ENCODE results near the gene SAMSN1.

DNA sequence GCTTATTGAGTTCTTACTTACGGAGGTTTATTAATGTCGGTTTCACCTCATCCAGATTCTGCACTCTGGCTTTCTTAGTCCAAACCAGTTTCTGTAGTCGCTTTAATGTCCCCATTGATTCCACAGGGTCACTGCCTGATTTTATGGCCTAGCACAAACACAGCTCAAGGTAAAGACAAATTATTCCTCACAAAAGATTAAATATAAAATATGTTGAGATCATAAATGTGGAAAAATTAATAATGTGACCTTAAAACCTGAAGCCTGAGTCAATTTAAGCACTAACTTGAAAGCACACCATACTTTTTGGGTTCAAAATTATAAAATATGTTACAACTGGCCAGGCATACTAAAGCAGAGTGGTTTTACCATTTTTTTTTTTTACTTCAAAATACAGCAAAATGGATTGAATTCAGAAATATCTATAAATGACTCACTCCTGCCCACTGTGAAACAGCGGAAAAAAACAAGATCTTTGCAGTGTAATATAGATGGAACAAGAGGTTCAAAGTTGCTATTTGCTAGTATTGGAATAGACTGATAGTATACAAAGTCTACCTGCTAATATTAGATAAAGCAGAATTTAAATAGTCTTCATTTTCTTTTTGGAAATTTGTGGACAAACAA is 37.6 kb upstream of the SAMSN1 start:
- no peak for TF ChIP-seq POLR2A (IDR thresholded peaks at IDR 0.05)
- TF ChIP-seq, protein P1, sequence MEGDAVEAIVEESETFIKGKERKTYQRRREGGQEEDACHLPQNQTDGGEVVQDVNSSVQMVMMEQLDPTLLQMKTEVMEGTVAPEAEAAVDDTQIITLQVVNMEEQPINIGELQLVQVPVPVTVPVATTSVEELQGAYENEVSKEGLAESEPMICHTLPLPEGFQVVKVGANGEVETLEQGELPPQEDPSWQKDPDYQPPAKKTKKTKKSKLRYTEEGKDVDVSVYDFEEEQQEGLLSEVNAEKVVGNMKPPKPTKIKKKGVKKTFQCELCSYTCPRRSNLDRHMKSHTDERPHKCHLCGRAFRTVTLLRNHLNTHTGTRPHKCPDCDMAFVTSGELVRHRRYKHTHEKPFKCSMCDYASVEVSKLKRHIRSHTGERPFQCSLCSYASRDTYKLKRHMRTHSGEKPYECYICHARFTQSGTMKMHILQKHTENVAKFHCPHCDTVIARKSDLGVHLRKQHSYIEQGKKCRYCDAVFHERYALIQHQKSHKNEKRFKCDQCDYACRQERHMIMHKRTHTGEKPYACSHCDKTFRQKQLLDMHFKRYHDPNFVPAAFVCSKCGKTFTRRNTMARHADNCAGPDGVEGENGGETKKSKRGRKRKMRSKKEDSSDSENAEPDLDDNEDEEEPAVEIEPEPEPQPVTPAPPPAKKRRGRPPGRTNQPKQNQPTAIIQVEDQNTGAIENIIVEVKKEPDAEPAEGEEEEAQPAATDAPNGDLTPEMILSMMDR (IDR thresholded peaks at IDR 0.05 in 4 of 5, conservative IDR thresholded peaks at IDR 0.05 in 1 of 5), result no peak
